GM23338 (cell line): ENCODE data around the gene CSDE1.

Source experiments
- CREB1 ChIP-seq: fragments of 250-450 bp; sonication (Bioruptor Pico); IDR thresholded peaks from 2 replicates; pipeline ENCODE4 v1.5.0; 2020; ENCODE audit warnings: low read depth, mild to moderate bottlenecking, moderate library complexity
- EZH2 ChIP-seq: fragments of 200-600 bp; sonication (generic); IDR thresholded peaks from one replicate; pipeline ENCODE4 v1.8.0; 2017; ENCODE audit warnings: antibody characterized with exemption, mild to moderate bottlenecking, low read depth; ENCODE audit not compliant: unreplicated experiment
- NANOG ChIP-seq: IDR thresholded peaks from 2 replicates; pipeline ENCODE4 v1.6.1; 2016; ENCODE audit warnings: antibody characterized with exemption, borderline replicate concordance
- POLR2AphosphoS5 ChIP-seq: IDR thresholded peaks from 2 replicates; pipeline ENCODE4 v1.6.1; 2016; ENCODE audit warnings: antibody characterized with exemption, low read depth
- STAT1 ChIP-seq: IDR thresholded peaks from one replicate; pipeline ENCODE4 v1.6.1; 2016; ENCODE audit warnings: antibody characterized with exemption; ENCODE audit not compliant: unreplicated experiment
- TF ChIP-seq, protein P1 (sequence below), 2 experiments: fragments of 200-600 bp in 1 of 2; sonication (generic) in 1 of 2; conservative IDR thresholded peaks; 2 replicates each; pipeline versions ENCODE4 v1.5.1 to v1.6.1; 2016 to 2017; ENCODE audit warnings: antibody characterized with exemption in 2 of 2, low read depth in 2 of 2, mild to moderate bottlenecking in 2 of 2, moderate library complexity in 1 of 2
- TF ChIP-seq, protein P2 (sequence below): IDR thresholded peaks from 2 replicates; pipeline ENCODE4 v1.6.1; 2016; ENCODE audit warnings: antibody characterized with exemption

DNA sequence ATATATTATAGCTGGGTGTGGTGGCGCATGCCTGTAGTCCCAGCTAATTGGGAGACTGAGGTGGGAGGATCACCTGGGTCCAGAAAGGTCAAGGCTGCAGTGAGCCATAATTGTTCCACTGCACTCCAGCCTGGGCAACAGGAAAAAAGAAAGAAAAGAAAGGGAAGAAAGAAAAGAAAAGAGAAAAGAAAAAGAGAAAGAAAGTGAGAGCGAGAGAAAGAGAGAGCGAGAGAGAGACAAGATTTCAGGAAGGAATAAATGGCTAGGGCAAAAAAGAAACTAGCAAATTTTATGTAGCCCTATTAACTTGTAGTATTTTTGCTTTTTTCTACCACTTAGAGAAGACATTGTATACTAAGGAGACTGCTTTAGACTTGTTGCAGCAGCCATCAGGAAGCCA, 47.4 kb downstream of the CSDE1 start:
- TF ChIP-seq, protein P1, sequence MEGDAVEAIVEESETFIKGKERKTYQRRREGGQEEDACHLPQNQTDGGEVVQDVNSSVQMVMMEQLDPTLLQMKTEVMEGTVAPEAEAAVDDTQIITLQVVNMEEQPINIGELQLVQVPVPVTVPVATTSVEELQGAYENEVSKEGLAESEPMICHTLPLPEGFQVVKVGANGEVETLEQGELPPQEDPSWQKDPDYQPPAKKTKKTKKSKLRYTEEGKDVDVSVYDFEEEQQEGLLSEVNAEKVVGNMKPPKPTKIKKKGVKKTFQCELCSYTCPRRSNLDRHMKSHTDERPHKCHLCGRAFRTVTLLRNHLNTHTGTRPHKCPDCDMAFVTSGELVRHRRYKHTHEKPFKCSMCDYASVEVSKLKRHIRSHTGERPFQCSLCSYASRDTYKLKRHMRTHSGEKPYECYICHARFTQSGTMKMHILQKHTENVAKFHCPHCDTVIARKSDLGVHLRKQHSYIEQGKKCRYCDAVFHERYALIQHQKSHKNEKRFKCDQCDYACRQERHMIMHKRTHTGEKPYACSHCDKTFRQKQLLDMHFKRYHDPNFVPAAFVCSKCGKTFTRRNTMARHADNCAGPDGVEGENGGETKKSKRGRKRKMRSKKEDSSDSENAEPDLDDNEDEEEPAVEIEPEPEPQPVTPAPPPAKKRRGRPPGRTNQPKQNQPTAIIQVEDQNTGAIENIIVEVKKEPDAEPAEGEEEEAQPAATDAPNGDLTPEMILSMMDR (conservative IDR thresholded peaks at IDR 0.05; ENCODE audit: low read depth in 2 of 2): no peak
- TF ChIP-seq, protein P2, sequence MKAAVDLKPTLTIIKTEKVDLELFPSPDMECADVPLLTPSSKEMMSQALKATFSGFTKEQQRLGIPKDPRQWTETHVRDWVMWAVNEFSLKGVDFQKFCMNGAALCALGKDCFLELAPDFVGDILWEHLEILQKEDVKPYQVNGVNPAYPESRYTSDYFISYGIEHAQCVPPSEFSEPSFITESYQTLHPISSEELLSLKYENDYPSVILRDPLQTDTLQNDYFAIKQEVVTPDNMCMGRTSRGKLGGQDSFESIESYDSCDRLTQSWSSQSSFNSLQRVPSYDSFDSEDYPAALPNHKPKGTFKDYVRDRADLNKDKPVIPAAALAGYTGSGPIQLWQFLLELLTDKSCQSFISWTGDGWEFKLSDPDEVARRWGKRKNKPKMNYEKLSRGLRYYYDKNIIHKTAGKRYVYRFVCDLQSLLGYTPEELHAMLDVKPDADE: no peak
- TF ChIP-seq STAT1 (no peak), CREB1 (CRISPR knock-in tag) (no peak), POLR2AphosphoS5 (no peak), EZH2 (no peak), NANOG (no peak)
